GM21360 (cell line): ENCODE measurements around the gene E2F4.

Experiments used
- ATAC-seq: cut with Tn5 transposase; IDR thresholded peaks from one replicate; pipeline ENCODE4 v1.9.1; 2021; ENCODE audit warnings: mild to moderate bottlenecking, moderate library complexity; ENCODE audit not compliant: unreplicated experiment

The E2F4 gene

DNA sequence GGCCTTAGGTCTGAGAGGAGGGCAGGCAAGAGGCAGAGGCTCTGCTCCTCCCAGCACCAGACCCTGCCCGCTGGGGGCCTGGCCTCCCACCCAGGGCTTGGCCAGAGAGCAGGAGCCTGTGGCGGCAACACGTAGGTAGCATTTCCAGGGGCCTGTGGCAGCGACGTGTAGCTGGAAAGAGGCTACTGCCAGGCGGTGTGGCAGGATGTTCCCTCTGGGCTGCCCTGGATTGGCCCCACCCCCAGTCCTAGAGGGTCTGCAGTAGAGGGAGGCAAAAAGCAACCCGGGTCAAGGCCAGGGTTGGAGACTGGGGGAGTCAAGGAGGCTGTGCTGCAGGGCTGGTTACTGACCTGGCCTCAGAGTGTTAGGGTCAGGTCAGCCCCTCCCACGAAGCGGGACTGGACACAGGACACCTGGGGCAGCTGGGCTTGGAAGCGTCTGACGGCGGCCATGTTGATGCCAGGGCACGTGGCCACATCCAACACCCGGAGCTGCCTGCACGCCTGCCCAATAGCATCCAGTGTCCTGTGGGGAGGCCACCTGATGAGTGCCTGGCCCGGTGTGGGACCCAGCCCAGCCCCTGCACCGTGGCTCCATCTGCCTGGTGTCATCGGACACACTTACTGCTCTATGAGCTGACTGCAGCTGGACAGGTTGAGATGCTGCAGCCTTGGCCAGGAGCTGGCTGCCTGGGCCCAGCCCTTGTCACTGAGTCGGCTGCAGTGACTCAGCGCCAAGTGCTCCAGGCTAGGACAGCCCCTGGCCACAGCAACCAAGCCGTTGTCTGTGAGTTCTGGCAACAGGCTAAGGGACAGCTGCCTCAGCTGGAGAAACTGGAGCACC, 15.5 kb downstream of the E2F4 start:
- no peak for ATAC-seq

DNA sequence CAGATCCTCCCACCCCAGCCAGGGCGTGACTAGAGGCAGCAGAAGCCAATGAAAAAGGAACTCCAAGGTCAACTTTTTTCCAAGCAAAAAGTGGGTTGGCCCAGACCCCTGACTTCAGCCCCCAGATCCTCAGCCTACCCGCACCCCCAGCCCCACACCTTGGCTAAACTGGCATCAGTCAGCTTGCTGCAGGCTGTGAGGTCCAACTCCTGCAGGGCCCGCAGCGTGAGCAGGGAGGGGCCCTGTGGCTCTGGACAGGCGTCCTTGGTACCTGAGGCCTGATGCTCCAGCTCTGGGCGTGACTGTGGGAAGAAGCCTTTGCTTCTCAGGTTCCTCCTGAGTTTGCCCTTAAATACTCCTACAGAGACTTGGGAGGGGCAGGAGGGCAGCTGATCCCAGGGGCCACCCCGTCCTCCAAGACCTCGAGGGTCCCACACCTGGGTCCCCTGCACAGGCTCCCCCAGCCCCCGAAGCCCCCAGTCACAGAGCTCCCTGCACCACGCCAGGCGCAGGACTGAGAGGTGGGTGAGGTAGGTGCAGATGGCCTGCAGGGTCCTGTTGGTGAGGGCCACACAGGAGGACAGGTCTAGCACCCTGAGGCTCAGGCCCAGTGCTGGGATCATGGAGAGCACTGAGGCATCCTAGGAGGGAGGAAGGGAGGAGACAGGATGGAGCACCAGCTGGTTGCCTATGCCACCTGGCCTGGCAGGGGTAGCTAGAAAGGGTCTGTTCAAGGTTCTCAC, 16.4 kb downstream of the E2F4 start:
- ATAC-seq: no peak

DNA sequence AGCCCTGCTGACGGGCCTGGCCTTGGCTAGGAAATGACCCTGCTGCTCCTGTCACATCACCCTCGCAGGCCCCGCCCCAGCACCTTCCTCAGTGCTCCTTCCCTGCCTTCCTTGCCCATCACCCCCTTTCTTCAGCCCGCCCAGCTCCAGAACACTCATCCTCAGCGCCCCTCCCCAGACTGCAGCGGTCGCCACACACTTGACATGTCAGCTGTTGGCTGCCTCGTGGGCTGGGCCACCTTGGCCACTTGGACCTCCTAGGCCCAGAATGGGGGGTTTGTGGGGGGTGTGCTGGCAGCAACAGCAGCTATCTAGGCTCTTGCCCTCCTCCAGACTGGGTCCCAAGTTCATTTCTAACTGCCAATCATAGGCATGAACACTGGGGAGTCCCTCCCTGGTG, 17.6 kb downstream of the E2F4 start:
- ATAC-seq: no peak

DNA sequence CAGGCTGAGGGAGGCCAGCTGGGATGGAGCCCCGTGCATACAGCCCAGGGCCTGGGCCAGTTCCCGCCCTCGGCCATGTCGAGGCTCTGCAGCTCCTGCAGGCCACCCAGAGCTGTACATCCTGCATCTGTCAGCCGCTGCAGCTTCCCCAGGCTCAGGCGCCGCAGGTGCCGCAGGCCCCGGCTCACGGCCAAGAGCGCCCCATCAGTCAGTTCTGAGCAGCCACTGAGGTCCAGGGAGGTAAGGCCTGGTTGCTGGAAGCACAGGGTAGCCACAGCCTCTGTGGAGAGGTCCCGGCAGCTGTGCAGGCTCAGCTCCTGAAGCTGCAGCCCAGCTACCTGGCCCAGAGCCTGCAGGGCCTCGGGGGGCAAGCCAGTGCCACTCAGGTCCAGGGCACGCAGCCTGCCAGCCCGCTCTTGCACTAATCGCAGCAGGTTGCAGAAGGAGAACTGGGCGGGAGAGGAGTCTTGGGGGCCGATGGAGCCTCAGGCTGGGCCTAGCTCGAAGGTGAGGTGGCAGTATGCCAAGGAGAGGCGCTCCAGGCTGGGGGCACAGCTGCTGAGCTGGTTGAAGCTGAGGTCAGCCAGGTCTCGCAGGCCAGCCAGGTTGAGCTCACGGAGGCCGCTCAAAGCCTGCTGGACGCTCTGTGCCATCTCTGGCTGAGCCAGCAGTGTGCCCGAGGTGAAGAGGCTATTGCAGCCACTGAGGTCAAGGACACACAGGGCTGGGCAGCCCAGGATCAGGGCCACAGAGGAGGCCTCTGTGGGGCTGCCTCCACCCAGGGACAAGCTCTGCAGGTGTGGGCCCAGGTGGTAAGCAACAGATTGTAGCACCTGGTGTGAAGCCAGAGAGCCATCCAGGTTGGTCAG, 18.3 kb downstream of the E2F4 start:
- no peak for ATAC-seq

DNA sequence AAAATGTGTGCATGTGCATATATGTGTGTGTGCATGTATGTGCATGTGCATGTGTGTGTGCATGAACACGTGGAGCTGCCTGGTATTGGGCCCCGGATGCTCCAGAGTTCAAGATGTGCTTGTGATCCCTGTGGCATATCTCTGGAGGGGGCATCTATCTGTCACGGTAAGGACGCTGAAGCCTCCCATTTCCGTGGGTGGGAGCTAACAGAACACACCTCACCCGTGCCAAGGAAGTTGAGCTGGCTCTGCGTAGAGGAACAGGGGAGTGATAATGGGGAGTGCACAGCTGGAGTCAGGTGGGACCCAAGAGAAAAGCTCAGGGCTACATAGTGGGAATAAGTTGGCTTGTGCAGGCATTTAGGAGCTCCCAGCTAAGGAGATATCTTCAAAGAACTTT, 19.7 kb downstream of the E2F4 start:
- no peak for ATAC-seq

DNA sequence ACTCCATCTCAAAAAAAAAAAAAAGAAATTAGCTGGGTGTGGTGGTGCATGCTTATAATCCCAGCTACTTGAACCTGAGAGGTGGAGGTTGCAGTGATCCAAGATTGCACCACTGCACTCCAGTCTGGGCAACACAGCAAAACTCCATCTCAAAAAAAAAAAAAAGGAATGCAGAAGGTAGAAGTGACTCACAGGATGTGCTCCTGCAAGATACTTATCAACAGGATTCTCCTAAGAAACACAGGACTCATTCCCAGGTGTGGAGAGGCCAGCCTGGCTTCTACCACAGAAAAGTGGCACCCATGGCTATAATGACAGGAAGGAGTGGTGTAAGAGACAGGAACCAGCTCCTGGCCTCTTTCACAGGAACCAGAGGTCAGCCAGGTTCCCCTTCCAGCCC, 20.8 kb downstream of the E2F4 start:
- no peak for ATAC-seq

DNA sequence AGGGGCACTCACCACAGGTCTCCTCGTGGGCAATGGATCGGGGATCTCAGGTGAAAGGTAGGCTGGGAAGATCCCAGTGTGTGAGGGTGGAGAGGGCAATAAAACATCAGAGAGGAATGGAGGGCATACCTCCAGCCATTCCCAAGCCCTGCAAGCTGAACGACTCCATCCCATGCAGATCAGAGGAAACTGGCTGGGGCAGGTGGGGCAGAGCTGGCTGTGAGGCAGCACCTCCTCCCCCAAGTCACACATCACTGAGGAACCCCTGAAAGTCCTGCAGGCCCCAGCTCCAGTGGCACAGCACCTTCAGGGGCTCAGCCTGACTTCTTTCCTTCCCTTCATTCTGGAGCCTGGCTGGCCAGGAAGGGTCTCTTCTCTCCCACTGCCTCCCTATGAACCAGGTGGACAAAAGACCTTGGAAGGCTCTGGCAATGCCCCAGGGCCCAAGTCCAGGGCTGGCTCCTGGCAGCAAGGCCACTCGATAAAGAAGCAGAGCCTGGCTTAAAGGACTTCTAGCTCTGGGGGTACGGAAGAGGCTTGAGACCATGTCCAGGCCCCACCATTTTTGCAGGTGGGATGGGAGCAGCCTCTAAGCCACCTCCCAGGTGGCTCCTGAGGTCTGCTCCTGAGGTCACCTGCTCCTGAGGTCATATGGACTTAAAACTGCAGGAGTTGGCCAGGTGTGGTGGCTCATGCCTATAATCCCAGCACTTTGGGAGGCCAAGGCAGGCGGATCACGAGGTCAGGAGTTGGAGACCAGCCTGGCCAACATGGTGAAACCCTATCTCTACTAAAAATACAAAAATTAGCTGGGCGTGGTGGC, 21.5 kb downstream of the E2F4 start:
- ATAC-seq: no peak

DNA sequence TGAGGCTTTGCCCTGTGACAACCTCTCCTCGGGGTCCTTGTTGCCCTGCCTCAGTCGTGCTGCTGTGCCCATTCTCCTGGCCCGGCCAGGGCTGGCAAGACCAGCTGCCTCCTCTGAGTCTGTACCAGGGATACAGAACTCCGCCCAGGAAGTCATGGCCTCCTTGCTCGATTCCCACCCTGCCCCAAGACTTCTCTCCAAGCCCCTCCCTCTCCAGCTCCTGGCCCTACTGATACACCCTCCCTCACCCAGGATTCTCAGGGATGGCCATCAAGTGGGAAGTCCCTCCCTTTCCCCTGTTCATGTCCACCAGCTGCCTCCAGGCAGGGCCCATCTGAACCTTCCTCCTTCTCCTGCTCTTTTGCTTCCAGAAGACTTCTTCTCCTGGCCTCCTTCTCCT, 23.8 kb downstream of the E2F4 start:
- ATAC-seq: no peak

DNA sequence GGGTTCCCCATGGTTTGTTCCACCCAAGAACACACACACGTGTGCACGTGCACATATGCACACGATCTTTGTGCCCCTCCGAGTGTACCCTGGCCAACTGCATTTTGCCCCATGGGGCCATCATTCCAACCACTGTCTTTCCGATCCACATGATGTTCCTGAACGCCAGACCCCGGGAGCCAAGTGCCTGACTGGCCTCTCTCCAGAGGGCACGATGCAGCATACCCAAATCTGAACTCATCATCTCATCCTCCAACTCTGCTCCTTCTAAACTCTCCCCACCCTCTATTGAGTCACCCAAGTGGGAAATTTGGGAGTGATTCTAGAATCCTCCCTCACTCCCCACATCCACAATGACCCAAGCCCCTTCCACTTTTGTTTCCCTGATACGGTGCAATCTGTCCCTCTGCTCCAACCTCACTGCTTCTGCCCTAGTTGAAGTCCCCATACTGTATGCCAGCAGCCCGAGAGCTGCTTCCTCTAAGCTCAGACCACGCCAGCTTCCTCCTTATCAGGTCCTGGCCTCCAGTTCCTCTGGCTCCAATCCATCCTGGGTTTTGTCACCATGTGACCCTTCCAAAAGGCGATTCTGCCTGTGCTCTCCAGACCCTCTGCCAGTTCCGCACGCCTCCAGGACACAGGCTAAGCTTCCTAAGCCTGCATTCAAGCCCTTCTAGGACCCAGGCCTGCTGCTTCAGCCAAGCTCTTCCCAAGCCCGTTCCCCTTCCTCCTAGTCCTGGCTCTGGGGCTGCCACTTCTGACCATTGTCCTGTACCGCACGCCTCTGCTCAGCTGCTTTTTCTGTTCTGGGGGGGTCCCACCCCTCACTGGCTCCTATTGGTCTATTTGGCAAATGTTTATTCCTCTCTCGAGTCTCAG, 24.9 kb downstream of the E2F4 start:
- ATAC-seq: no peak

DNA sequence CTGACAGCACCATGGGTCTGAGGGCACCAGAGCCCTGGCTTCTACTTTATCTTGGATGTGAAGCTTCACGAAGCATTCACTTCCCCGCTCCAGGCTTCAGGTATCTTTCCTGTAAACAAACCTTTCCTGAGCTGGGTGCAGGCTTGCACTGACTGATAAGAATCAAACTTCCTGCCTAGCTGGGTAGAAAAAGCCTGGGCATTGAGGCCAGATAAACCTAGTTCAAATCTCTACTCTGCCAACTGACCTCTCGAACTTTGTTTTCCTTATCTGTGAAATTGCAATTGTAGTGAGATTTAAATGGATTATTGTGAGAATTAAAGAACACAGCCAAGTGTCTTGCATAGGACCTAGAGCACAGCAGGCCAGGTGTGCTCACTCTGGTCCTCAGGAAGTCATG, 32.0 kb downstream of the E2F4 start:
- no peak for ATAC-seq

DNA sequence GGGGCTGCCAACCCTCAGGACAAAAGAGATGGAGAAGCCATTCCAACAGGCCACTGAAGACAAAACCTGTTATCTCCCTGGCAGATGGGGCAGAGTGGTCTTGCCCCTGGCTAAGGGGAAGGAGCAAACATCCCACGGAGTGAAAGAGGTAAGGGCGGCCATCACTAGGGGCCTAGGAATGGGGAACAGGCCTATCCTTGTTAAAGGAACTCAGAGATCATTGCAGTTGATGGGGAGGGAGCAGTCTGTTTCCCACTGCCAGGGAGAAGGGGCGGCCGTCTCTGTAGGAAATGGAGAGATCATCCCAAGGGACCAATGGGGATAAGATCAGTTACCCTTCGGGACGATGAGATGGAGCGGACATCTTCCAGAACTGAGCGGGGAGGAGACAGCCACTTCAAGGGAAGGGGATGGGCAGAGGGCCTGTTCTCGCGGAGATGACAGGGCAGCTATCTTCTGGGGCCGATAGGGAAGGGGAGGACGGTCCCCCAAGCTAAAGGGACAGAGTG, 34.4 kb downstream of the E2F4 start:
- no peak for ATAC-seq

DNA sequence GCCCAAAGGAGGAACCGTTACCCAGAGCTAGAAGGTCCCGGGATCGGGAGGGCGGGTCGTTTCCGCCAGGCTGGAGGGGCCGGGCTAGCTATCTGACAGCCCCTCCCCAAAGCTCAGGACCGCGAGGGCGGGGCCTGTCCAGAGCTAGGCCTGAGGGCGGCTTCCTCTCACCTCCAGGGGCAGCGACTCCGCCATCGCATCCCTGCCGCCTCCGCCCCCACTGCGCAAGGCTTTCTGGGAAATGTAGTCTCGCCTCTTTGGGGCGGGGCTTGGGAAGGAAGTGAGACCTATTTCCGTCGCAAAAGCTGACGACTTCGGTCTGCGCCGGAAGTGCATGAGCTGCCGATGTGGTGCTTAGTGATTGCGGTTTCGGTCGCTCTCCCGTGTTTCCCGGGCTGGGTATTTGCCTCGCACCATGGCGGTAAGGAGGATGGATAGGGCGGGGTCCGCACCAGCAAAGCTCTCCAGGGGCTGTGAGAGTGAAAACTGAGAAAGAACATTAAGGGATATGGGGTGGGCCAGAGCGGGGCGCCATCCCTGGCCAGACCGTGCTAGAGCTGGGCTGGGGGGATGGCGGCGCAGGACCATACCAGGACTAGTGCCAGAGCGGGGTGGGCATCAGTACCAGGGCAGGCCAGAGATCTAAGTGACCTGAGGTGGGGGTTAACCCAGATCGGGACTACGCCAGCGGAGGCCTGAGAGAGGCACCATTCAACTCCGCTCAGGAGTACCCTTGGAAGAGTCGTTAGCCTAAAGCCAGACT, 35.0 kb downstream of the E2F4 start, which contains the start of gene TMEM208:
Gene TMEM208, plus strand, starts transcription at position 327 of the 763 bp plus-strand sequence. Its CDS starts 89 bp downstream, at position 416.
- peak; percentile 93 for ATAC-seq

DNA sequence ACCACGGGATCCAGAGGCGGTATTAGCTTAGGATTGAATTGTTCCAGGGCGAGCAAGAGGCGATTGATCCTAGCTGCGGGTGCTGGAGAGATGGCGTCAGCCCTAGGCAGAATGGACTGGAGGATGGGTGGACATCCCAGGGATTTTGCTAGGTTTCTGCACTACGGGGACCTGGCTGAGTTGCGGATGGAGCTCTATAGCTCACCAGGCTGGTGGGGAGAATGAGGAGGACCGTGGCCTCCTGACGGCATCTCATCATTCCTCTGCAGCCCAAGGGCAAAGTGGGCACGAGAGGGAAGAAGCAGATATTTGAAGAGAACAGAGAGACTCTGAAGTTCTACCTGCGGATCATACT, 35.6 kb downstream of the E2F4 start:
- ATAC-seq: no peak

DNA sequence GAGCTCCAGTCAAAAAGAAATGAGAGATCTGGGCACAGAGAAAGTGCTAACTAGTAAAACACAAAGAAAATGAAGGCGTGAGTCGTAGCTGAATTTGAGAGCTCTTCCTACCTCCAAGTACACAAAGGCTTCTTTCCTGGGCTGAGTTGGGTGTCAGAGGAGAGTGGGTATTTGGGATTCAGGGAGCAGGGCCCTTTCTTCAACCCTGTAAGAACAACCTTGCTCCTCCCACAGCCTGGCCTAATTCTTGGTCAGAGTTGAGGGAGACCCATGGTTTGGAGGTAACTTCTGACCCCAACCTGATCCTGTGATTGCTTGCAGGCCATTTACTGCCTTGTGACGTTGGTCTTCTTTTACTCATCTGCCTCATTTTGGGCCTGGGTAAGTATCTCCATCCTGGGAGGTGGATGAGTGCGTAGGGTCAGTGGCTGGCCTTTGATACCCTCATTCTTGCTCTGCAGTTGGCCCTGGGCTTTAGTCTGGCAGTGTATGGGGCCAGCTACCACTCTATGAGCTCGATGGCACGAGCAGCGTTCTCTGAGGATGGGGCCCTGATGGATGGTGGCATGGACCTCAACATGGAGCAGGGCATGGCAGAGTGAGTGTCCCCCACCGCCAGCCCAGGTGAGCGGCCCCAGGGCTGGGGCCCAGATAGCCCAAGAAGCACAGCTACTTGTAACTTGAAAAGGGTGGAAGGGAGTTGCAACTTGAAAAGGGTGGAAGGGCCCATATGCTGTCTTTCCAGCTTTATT, 36.3 kb downstream of the E2F4 start:
- no peak for ATAC-seq

DNA sequence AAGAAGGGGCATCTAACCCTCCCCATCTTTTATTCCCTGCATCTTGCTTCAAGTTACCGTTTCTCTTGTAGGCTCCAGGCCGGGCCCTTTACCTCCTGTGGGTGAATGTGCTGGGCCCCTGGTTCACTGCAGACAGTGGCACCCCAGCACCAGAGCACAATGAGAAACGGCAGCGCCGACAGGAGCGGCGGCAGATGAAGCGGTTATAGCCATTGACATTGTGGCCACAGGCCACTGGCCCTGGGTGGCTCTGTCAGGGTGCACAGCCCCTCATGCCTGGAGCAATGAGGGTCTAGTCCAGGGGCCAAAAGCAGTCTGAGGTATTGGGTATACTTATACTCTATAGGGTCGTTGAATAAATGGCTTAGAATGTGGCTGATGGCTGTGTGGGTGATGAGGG, 37.0 kb downstream of the E2F4 start:
- ATAC-seq: no peak

DNA sequence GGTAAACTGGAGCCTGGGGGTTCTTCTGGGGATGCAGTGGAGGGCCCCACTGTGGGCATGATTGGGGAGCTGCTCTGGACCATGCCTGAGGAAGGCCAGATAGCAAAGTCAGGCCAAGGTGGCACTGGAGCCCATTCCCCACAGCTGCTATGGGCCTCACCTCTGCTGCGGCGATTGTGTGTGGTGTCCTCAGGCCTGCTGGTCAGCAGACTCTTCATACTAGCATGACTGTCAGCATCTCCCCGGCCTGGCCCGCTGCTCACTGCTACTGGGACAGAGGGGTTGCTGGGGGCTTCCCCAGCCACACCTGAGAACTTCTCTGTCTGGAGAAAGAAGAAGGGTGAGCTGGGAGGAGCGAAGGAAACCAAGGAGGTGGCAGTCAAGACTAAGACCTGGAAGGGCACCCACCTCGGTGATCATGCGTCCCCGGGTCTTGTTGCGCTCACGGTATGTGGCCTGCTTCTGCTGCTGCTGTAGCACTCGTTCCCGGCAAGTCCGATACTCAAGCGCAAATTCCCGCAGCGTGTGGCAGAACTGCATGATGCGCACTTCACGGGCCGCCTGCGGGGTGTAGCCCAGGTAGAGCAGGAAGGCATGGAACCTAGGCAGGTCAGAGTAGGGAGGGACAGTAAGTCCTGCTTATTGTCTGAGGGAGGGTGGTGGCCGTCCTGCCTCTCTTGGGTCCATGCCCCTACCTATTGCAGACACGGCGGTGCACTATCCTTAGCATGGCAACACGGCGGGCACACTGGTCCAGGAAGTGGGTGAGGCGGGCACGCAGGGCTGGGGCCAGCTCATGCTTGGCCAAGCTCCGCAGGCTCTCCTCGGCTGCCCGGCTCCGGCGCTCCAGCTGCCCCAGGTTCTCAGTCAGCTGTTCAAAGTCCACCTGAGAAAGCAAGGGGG, 38.2 kb downstream of the E2F4 start:
- no peak for ATAC-seq
